ENCODE data around the gene KNTC1.
"Not testable (repeated sequence)": the region's sequence is repeated elsewhere in the genome, so short reads cannot be mapped to it uniquely, and the experiment has no call there.

The KNTC1 gene

DNA sequence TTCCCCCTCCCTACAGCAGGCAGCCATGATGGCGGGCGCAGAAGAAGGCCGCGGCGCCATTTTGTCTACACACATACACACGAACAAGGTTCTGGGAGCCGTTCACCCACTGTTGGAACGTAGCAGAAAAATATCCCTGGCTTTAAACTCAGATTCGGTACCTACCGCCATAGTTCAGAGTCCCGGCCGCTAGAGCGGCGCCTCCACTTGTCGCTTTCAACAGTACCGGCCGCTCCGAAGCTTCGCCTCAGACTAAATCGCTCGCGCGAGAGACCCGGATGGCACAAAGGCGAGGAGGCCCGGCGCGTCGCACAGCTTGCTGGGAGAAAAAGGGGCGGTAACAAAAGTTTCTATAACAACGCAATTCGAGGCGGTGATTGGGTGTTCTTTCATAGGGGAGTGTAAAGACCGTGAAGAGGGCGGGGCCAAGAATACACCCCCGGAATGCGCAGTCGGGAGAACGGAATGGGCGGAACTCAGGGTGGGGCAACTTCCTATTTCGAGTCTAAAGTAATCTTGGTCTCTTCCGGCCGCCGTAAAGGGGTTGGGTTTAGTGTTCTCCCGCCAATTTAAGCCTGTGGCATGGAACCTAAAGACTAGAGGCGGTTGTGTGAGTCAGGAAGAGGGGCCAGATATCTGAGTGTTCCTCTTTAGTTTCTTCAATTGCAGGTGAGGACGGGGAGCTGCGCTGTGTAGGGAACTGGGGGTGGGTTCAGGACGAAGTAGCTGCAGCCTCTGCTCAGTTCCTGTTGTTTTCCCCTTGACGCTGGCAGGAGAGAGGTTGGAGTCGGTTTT, at the start of gene KNTC1, which contains the start of gene RSRC2:
KNTC1 (plus strand) TSS at position 567 of the 795 bp plus-strand sequence. CDS start 2,815 bp downstream, outside the sequence.
RSRC2 (minus strand) TSS at position 254 of the 795 bp plus-strand sequence; CDS start at position 171, 83 bp downstream.
- DNase-seq, result peak; percentile 99

- no peak for DNase-seq
These were observed 46.3 kb upstream of the KNTC1 start for GRCh38 chr12:122480753-122481152.

DNA sequence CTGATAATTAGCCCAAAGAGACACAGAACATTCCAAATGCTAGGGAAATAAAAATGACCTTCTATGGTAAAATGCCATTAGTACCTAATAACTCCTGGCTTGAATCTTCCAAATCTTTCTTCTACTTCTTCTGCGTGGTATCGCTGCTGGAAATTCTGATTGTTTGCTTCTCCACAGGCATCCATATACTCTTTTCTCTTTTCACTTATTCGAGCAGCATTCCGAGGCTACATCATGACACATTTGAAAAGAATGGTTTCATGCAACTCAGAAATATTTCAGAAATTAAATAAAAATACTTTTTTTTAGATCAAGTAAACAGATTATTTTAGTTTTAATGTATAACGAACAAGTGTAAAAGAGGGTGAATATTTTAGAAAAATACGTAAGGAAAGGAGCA, 45.2 kb upstream of the KNTC1 start:
- DNase-seq, result peak; percentile 18

- no peak for DNase-seq
These were observed 43.1 kb upstream of the KNTC1 start for GRCh38 chr12:122483969-122484368.

DNA sequence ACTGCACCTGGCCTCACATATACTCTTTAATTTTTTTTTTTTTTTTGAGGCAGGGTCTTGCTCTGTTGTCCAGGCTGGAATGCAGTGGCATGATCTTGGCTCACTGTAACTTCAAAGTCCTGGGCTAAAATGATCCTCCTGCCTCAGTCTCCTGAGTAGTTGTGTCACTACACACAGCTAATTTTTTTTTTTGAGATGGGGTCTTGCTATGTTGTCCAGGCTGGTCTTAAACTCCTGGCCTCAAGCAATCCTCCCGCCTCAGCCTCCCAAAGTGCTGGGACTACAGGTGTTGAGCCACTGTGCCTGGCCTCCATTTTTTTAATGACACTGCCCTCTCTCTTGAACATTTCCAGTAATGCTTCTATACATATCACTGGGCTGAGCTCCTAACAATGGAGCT, 42.7 kb upstream of the KNTC1 start:
- DNase-seq, result not testable (repeated sequence)

- peak; percentile 3 for DNase-seq
These were observed 40.7 kb upstream of the KNTC1 start for GRCh38 chr12:122486360-122486759.

- DNase-seq, result no peak
These were observed 40.1 kb upstream of the KNTC1 start for GRCh38 chr12:122486805-122487426.

GRCh38 chr12:122487807-122488206, 39.2 kb upstream of the KNTC1 start:
- DNase-seq, result not testable (repeated sequence)

- DNase-seq, result no peak
These were observed 38.0 kb upstream of the KNTC1 start for GRCh38 chr12:122489038-122489437.

- DNase-seq, result no peak
These were observed 35.1 kb upstream of the KNTC1 start for GRCh38 chr12:122491991-122492390.

GRCh38 chr12:122493222-122493621, 33.8 kb upstream of the KNTC1 start:
- DNase-seq, result not testable (repeated sequence)

DNA sequence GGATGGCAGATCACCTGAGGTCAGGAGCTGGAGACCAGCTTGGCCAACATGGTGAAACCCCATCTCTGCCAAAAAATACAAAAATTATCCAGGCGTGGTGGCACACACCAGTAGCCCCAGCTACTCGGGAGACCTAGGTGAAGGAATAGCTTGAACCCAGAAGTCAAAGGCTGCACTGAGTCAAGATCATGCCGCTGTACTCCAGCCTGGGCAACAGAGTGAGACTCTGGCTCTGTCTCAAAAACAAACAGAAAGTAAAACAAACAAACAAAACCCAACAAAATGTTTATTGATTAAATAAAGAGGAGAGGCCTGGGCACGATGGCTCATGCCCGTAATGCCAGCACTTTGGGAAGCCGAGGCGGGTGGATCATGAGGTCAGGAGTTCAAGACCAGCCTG, 31.8 kb upstream of the KNTC1 start:
- DNase-seq, result no peak

GRCh38 chr12:122499991-122500684, 26.9 kb upstream of the KNTC1 start:
- peak; percentile 16 for DNase-seq

DNA sequence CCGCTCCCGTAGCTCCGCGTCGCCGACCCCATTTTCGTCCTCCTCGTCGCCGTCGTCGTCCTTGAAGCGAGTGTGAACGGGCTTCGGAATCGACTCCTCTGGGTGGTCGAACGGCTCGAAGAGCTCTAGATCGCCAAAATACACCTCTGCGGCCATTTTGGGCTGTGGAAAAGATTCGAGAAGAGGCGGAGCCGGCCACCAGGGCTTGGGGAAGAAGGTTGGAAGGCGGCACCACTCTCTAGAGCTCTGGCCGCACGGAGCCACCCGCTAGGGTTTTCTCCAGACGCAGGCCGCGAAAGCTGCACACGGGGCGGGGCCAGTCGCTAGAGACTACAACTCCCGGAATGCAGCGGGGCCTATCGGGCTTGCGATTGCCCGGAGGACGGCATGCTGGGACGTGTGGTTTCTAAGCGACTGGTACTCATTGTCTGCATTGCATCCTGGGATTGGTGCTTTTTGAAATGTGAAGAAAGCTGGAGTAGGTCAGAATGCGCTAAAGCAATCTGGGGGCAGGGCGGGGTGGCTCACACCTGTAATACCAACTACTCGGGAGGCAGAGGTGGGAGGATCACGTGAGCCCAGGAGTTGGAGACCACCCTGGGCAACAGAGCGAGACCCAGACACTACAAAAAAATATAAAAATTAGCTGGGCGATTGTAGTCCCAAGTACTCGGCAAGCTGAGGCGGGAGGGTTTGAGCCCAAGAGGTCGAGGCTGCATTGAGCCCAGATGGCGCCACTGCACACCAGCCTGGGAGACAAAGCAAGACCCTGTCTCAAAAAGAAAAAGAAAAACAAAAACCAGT, 26.2 kb upstream of the KNTC1 start, which contains the start of gene ZCCHC8:
ZCCHC8 (minus strand) TSS at position 248 of the 804 bp plus-strand sequence; CDS start at position 156, 92 bp downstream.
- DNase-seq, result peak; percentile 98

GRCh38 chr12:122501489-122501989, 25.5 kb upstream of the KNTC1 start:
- no peak for DNase-seq

DNA sequence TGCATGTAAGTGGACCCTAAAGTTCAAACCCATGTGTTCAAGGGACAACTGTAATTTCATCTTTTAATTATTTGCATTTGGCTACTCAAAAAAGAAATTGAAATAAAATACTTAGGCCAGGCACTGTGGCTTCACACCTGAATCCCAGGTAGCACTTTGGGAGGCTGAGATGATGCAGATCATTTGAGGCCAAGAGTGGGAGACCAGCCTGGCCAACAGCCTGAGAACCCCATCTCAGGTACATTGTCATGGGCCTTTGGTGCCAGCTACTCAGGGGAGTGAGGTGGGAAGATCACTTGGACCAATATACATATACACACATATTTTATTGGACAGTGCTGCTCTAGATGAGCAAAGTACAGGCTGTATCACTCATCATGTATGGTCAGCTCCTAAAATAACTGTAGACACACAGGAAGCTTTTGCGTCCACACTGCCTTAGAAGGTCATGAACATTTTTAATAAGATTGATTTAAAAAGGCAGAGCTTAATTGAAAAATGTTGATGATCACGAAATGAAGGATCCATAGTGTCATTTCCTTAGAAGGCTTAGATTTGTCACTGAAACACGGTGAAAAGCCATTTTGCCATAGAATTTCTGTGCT, 23.8 kb upstream of the KNTC1 start:
- DNase-seq, result no peak

DNA sequence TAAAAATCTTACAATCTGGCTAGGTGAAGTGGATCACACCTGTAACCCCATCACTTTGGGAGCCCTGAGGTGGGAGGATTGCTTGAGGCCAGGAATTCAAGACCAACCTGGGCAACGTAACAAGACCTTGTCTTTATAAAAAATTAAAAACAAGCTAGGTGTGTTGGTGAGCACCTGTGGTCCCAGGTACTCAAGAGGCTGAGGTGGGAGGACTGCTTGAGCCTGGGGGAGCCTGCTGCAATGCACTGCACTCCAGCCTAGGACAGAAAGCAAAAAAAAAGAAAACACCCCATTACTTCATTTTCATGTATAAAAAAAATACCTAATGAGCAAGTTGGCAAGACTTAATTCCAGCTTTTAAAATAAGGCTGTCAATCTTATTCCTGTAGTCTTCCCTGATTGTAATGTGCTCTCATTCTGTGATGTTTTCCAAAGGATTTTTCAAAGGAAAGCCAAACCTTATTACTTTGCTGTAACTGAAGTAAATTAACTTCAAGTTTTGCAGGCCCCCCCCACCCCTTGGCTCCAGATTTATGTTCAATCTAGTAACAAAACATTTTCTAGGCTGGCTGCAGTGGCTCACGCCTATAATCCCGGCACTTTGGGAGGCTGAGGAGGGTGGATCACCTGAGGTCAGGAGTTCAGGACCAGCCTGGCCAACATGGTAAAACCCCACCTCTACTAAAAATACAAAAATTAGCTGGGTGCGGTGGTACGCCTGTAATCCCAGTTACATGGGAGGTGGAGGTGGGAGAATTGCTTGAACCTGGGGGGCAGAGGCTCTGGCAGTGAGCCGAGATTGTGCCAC, 23.1 kb upstream of the KNTC1 start:
- no peak for DNase-seq

DNA sequence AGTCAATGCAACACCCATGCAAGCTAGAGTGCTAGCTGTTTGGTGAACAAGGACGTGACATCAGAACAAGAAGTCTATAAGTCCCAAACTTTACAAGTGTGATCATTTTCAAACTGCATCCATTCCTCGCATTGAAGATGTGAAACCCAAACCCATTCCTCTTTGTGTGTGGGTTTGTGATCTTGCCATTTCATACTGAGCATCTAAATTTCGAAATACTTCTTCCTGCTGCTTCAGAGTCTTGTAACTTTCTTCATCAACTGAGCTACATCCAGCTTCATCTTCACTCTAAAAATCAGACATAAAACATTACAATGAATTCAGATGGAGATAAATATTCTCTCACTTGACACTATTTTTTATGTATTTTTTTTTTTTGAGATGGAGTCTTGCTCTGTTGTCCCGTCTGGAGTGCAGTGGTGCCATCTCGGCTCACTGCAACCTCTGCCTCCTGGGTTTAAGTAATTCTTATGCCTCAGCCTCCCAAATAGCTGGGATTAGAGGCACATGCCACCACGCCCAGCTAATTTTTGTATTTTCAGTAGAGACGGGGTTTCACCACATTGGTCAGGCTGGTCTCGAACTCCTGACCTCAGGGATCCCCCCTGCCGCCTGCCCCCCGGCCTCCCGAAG, 21.5 kb upstream of the KNTC1 start:
- no peak for DNase-seq

DNA sequence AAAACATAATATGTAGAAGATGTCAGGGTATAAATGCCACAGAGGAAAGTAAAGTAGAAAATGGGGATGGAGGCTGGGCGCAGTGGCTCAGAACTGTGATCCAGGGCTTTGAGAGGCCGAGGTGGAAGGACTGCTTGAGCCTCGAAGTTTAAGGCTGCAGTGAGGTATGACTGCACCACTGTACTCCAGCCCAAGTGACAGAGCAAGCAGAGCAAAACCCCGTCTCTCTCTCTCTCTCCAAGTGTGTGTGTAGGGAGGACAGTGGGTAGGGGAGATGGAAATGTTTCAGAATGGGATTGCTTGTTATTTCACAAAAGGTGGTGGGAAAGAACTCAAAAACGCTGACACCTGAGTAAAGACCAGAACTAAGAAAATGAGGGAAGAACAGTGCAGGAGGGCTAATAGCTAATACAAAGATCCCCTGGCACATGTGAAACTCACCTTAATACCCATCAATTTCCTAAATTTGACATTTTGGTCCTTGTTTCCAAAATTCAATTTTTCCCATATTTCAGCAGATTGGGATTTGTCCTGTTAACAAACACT, 20.6 kb upstream of the KNTC1 start:
- no peak for DNase-seq

DNA sequence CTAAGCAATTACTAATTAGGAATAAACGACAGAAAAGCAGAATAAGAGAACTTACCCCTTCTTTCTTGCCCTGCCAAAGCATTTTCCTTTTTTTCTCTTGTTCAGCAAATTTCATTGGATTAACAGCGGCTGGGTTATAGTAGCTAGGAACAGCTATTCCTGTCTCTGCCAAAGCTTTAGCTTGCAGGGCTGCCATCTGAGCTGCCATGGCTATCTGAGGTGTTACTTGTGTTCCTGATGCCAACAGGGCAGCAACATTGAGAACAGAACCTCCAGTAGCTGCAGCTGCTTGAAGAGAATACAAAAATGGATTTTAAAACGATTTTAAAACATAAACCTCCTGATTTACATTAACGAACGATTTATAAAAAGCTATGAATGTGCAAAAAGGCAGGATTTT, 18.9 kb upstream of the KNTC1 start:
- DNase-seq, result no peak

All from amniotic stem cell (primary cell).